ENCODE measurements around the gene C10orf143. TPM values are rescaled to one million over a fixed set of nuclear protein-coding genes. Genes with fewer than 3 reads are reported as not detected.

The C10orf143 gene
- total RNA-seq, 1 donor from 2014 or later = 11.6 TPM

- DNase-seq (ENCODE audit: low spot score) = no peak
Measured at GRCh38 chr10:130053561-130053960, 57.1 kb downstream of the C10orf143 start.

GRCh38 chr10:130052193-130052592, 58.4 kb downstream of the C10orf143 start:
- DNase-seq (ENCODE audit: low spot score) = no peak

- no peak for DNase-seq (ENCODE audit: low spot score)
Measured at GRCh38 chr10:130050721-130051120, 59.9 kb downstream of the C10orf143 start.

- DNase-seq (ENCODE audit: low spot score) = no peak
Measured at GRCh38 chr10:130049987-130050386, 60.6 kb downstream of the C10orf143 start.

- no peak for DNase-seq (ENCODE audit: low spot score)
Measured at GRCh38 chr10:130049244-130049643, 61.4 kb downstream of the C10orf143 start.

- DNase-seq (ENCODE audit: low spot score) = no peak
Measured at GRCh38 chr10:130048081-130048480, 62.5 kb downstream of the C10orf143 start.

GRCh38 chr10:130047336-130047735, 63.3 kb downstream of the C10orf143 start:
- DNase-seq (ENCODE audit: low spot score) = no peak

- DNase-seq (ENCODE audit: low spot score) = no peak
Measured at GRCh38 chr10:130046591-130046990, 64.0 kb downstream of the C10orf143 start.

- DNase-seq (ENCODE audit: low spot score) = no peak
Measured at GRCh38 chr10:130045801-130046321, 64.8 kb downstream of the C10orf143 start.

- DNase-seq (ENCODE audit: low spot score) = peak; percentile 32
Measured at GRCh38 chr10:130045091-130045652, 65.5 kb downstream of the C10orf143 start.

GRCh38 chr10:130044067-130045061, 66.3 kb downstream of the C10orf143 start:
- peak; percentile 22 for DNase-seq (ENCODE audit: low spot score)

GRCh38 chr10:130043491-130043890, 67.1 kb downstream of the C10orf143 start:
- no peak for DNase-seq (ENCODE audit: low spot score)

GRCh38 chr10:130042381-130042780, 68.2 kb downstream of the C10orf143 start:
- no peak for DNase-seq (ENCODE audit: low spot score)

- no peak for DNase-seq (ENCODE audit: low spot score)
Measured at GRCh38 chr10:130041451-130042371, 68.9 kb downstream of the C10orf143 start.

- no peak for DNase-seq (ENCODE audit: low spot score)
Measured at GRCh38 chr10:130040817-130041330, 69.8 kb downstream of the C10orf143 start.

- no peak for DNase-seq (ENCODE audit: low spot score)
Measured at GRCh38 chr10:130040351-130040750, 70.3 kb downstream of the C10orf143 start.

- no peak for DNase-seq (ENCODE audit: low spot score)
Measured at GRCh38 chr10:130039141-130039540, 71.5 kb downstream of the C10orf143 start.

- no peak for DNase-seq (ENCODE audit: low spot score)
Measured at GRCh38 chr10:130038611-130039109, 72.0 kb downstream of the C10orf143 start.

GRCh38 chr10:130038019-130038555, 72.5 kb downstream of the C10orf143 start:
- DNase-seq (ENCODE audit: low spot score) = no peak

- DNase-seq (ENCODE audit: low spot score) = no peak
Measured at GRCh38 chr10:130037169-130037661, 73.4 kb downstream of the C10orf143 start.
